Ishikawa (cell line): ENCODE data around the gene SSTR5.

ENCODE experiments used
- EGR1 ChIP-seq: IDR thresholded peaks from 2 replicates; pipeline ENCODE4 v1.6.1; 2012
- EP300 ChIP-seq: IDR thresholded peaks from 2 replicates; pipeline ENCODE4 v1.6.1; 2012; ENCODE audit warnings: borderline replicate concordance
- FOXM1 ChIP-seq: IDR thresholded peaks from 2 replicates; pipeline ENCODE4 v1.6.1; 2012; ENCODE audit warnings: low read depth, borderline replicate concordance
- NFIC ChIP-seq: IDR thresholded peaks from 2 replicates; pipeline ENCODE4 v1.6.1; 2012
- RAD21 ChIP-seq: IDR thresholded peaks from 2 replicates; pipeline ENCODE4 v1.6.1; 2012; ENCODE audit warnings: low read depth
- TAF1 ChIP-seq: IDR thresholded peaks from 2 replicates; pipeline ENCODE4 v1.6.1; 2012; ENCODE audit warnings: low read depth, mild to moderate bottlenecking
- YY1 ChIP-seq: IDR thresholded peaks from 2 replicates; pipeline ENCODE4 v1.6.1; 2012; ENCODE audit warnings: low read depth
- TF ChIP-seq, protein P1 (sequence below): IDR thresholded peaks from 2 replicates; pipeline ENCODE4 v1.6.1; 2012
- TF ChIP-seq, protein P2 (sequence below): IDR thresholded peaks from 2 replicates; pipeline ENCODE4 v1.6.1; 2012
- TF ChIP-seq, protein P3 (sequence below): IDR thresholded peaks from 2 replicates; pipeline ENCODE4 v1.6.1; 2012; ENCODE audit warnings: low read depth, mild to moderate bottlenecking

DNA sequence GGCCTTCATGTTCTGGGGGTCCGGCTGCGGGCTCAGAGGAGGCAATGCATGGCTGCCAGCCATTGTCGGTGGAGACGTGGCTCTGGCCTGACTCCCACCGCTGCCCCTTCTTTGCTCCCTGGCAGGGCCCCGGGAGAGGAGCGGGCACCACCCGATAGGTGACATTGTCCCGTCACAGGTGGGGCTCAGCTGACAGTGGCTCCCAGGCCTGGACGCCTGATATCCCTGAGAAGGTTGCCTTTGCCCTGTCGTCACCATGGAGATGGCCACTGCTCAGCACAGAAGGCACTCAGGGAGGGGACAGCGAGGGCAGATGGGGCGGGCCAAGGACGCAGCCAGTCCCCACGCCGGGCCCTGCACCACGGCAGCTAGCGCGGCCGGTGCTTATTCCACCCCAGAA, 48.4 kb upstream of the SSTR5 start:
- no peak for TF ChIP-seq EGR1
- no peak for TF ChIP-seq EP300
- no peak for TF ChIP-seq YY1
- TF ChIP-seq, protein P1, sequence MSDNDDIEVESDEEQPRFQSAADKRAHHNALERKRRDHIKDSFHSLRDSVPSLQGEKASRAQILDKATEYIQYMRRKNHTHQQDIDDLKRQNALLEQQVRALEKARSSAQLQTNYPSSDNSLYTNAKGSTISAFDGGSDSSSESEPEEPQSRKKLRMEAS = no peak
- TF ChIP-seq FOXM1 = no peak
- TF ChIP-seq, protein P2, sequence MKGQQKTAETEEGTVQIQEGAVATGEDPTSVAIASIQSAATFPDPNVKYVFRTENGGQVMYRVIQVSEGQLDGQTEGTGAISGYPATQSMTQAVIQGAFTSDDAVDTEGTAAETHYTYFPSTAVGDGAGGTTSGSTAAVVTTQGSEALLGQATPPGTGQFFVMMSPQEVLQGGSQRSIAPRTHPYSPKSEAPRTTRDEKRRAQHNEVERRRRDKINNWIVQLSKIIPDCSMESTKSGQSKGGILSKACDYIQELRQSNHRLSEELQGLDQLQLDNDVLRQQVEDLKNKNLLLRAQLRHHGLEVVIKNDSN = no peak
- TF ChIP-seq RAD21 = no peak
- no peak for TF ChIP-seq TAF1
- TF ChIP-seq, protein P3, sequence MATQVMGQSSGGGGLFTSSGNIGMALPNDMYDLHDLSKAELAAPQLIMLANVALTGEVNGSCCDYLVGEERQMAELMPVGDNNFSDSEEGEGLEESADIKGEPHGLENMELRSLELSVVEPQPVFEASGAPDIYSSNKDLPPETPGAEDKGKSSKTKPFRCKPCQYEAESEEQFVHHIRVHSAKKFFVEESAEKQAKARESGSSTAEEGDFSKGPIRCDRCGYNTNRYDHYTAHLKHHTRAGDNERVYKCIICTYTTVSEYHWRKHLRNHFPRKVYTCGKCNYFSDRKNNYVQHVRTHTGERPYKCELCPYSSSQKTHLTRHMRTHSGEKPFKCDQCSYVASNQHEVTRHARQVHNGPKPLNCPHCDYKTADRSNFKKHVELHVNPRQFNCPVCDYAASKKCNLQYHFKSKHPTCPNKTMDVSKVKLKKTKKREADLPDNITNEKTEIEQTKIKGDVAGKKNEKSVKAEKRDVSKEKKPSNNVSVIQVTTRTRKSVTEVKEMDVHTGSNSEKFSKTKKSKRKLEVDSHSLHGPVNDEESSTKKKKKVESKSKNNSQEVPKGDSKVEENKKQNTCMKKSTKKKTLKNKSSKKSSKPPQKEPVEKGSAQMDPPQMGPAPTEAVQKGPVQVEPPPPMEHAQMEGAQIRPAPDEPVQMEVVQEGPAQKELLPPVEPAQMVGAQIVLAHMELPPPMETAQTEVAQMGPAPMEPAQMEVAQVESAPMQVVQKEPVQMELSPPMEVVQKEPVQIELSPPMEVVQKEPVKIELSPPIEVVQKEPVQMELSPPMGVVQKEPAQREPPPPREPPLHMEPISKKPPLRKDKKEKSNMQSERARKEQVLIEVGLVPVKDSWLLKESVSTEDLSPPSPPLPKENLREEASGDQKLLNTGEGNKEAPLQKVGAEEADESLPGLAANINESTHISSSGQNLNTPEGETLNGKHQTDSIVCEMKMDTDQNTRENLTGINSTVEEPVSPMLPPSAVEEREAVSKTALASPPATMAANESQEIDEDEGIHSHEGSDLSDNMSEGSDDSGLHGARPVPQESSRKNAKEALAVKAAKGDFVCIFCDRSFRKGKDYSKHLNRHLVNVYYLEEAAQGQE = no peak
- no peak for TF ChIP-seq NFIC
